NCI-H2081 (cell line): ENCODE measurements around the gene SGCG.

Experiments
- DNase-seq, 2 experiments: peaks; one replicate each; lab custom pipeline; 2025; lab: John Stamatoyannopoulos, UW

Gene SGCG

DNA sequence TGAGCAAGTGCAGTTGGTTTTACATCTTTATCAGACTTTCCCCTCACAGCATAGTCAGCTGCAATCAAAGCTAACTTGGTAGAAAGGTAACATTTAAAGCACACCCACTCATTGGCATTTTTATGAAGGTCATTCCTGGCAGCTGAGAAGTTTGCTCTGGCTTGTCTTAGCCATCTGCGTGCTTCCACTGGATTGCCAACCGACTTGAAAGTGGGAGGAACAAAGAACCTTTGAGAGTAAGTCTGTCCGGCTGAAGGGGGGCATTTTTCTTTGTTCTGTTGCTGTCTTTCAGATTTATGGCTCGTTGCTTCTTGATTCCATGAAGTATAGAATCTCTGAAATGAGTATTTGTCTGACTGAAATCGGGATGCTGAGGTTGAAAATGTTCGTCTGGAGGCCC is 149.6 kb downstream of the SGCG start:
- no peak for DNase-seq

DNA sequence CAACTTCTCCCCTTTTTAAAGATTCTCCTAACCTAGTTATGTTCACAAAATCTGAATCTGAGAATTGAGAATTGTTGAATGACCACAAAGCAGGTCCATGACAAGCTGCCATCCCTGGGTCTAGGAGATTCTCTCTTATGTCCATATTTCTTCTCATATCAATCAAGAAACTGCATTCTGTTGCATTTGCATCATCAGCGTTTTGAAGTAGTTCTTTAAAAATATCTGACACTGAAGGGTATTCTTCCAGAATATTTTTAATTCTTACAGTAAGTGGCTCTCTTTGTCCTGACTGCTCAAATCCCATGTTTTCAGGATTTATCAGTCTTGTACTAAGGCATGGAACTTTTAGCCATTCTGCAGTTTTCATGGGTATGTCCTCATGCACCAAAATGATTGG is 158.4 kb downstream of the SGCG start:
- no peak for DNase-seq

DNA sequence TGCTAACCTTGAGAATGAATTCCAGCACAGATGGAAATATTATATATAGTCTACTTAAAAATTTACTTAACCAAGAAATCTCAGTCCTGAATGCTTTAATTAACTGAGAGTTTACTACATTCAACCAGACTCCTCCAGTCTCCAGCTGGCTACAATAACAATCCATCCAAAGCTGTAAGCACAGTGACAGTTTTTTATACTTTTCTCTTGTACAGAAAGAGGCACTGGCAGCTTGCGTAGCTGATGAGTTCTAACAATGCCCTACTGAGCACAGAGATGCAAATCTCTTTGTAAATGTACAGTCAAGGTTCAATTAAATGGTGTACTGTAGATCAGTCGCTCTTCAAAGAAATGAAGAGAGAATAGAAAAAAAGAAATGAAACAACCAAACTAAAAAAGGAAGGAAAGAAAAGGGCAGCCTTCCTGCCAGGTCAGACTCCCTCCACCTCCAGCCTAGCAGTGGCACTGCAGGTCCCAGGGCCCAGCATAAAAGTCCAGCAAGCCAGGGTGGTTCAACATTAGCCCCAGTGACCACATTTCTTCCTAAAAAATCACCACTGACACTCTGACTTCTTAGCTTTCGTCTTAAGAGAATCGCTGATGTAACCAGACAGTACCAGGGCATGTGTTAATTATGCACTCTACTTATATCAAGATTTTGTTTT is 164.3 kb downstream of the SGCG start:
- no peak for DNase-seq

DNA sequence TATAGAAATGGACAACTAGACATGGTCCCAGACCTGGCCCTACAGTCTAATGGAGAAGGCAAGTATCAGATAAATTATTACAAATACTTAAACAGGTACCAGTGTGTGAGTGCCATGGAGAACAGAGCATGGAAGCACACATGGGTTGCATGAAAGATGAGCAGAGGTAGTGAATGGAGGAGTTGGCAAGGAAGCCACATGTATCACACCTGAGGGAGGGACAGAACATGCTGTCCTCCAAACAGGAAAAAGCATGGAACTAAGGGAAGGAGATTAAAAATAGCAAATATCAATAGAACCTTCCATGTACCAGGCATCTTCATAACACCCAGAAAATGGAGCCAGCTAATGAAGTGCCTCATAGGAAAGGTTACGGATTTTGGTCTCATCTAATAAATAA is 166.8 kb downstream of the SGCG start:
- DNase-seq: no peak

DNA sequence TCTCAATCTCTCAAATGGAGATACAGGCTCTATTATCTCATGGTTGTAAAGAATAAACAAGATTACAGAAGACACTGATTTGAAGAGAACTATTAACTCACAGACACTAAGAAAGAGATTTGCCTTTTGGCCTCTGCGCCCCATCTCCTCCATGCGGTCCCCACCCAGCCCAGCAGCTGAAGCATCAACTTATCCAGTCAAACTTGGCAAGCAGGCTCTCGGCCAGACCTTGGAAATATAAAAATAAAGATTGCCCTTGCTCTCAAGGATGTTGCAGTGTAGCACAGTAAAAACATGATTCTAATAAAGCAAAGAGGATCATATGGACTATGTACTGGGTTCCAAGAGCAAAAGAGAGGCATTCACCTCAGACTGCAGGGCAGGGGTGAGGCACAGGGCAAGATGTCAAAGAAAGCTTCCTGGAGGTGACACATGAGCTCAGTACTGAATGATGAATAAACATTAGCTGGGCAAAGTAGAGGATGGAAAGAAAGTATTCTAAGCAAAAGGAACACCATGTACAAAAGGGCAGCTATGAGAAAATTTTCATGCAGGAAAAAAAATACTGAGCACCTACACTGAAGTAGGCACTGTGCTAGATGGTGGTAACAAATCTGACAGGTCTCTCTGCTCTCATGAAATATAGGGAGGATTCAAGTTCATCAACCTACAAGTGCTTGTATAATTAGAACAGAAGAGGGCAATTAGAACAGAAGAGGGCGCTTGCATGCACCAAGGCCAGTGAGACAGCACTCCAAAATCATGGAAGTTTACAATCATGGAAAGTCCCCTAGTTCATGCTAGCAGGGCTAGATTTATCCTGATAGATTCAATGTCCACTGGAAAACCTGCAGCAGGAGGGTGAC is 167.7 kb downstream of the SGCG start:
- DNase-seq: no peak

DNA sequence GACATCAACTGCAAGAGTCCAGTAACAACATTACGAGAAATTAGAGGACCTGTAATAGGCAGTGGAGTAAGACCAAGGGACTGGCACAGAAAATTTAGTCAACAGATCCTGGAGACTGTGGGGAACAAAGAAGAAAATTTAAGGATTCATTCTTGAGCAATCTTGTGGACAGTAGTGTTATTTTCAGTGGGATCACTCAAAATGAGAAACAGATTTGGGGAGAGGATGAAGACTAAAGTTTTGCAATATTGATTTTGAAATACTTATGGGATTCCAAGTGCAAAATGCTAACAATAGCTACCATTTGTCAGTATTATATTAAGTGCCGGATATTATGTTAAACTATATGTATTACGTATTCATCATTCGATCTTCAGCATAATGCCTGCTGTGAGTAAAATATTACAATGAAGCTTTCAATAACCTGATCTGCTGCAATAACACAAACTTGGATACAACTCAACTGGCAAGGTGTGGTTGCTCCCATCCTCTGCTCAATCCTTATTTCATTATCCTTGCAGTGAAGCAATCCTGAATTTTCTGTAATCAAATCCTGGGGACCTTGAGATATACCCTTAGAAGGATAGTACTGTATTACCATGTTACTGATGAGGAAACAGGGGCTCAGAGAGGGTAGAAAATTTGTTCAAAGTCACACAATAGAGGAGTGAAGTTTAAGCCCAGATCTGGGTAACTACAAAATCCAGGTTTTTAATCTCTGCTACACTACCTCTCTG is 168.6 kb downstream of the SGCG start:
- DNase-seq: no peak

DNA sequence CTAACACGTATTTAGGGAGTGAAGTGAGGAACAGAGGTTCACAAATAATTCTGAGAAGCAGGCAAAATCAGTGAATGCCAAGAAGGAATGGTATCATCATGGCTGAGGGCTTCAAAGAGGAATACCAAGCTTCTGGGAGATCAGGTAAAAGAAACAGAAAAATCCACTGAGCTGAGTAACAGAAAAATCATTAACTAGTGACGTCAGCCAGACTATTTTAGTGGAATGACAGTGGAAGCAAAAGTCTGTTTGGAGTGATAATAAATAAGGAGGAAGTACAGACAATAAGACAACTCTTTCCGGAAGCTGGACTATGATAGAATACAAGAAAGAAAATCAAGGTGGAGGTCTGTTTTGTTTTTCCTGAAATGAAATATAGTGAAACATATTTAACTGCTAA is 169.2 kb downstream of the SGCG start:
- DNase-seq: no peak

DNA sequence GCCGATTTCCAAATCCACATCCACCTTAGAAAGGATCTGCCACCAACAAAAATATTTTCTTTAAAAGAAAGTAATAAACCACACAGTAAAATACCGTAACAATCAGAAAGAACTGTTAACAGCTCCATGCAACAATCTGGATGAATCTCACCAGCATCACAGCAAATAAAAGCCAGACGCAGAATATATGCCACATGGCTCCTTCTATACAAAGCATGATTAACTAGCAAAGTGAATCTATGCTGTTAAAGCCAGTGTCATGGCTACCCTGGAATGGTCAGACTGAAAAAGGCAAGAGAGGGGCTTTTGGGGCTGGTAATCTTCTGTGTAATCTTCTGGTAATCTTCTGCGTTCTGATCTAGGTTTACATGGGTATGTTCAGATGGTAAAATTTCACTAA is 171.4 kb downstream of the SGCG start:
- DNase-seq: no peak

DNA sequence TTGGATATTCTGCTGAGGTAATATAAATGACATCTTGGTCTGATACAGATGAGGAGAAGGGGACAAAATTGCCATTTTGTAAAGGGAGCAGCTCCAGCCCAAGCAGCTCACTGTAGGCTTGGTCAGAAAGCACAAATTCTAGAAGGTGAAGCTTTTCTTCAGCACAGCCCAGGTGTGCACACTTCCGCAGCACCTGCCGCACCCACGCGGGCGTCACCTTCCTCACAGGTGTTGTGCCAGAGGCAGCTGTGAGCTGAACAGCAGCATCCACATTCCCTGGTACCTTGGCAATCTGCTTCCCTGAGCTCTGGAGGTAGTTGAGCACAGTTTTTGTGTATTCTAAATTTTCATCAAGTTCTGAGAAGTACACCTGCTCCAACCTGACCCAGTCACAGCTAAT is 173.7 kb downstream of the SGCG start:
- DNase-seq: peak in 1 of 2 experiments; percentile 0

DNA sequence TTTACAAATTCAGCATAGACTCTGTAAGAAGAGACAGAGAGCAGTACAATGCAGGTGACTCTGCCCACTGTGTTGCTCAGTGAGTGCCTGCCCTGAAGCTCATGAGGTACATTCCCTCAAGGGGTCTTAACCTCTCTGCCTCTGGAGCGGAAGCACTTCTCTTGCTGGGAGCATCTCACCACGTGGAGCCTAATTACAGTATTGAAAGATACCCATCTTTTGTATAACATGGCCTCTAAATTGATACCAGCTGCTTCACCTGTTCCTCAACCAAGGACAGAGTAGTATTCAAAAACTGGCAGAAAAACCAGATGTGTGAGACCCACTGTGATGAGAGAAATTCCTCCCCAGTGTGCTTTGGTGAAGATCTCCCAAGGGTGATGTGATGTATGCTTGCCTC is 175.6 kb downstream of the SGCG start:
- DNase-seq: no peak

DNA sequence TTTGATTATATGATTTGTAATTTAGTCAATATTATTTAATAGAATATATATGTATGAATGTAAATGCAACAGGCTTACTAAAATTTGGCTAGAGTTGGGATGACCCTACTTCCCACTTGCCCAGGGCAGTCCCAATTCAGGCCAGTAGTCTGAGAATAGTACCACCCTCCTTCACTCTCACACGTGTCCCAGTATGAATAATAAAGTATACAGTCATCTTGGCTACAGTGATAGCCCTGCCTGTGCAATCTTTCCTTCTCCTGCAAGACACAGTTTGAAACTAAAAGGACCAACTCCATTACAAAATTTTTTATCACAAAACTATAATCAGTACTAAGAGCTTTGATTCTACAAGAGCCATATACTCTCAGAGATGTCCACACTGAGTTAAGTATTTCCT is 176.6 kb downstream of the SGCG start:
- DNase-seq: no peak

DNA sequence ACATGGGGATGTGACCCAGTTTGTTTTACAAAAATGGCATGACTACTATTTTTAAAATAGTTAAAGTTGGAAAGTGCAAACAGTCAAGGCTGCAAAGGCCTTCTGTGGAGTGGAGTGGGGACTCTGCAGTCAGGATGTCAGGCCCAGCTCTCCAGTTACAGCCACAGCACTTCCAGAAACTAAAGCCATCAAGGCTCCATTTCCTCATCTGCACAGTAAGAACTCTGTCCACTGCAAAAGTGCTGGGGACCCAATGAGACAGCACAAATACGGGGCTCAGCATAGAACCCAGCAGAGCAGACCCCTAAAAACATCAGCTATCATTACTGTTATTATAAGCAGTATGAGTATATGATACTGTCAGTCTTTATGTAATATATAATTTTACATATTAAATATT is 179.1 kb downstream of the SGCG start:
- no peak for DNase-seq

DNA sequence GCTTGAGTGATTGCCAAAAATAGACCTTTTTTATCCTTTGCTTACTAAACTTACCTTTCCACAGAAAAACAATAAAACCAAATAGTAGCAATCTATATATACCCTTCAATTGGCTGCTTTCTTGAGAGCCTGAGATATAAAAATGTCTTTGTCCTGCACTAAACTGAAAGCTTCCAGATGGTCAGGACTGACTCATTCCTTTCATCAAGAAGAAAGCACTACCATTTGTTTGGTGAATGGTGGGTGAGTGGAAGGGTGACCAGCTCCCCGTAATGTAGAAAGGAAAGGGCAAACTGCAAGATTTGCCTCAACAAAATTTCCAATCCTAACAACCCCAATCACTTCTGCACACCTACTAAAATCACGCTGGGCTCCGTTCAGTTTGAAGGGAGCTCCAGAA is 184.9 kb downstream of the SGCG start:
- DNase-seq: no peak

DNA sequence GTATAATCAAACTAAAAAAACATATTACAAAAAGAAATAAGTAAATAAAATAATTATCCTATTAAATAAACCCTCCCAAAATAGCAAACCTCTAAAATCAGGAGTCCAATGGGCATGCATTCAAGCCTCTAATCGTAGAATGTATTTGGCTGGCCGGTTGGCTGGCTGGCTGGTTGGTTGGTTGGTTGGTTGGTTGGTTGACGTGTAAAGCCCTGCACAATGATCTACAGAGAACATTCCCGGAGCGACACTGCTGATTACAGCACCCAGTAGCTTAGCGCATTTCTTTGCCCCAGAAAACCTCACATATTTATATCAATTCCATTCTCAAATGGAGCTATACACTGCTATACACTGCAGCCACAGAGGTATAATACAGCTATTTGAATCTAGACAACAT is 187.1 kb downstream of the SGCG start:
- DNase-seq: no peak

DNA sequence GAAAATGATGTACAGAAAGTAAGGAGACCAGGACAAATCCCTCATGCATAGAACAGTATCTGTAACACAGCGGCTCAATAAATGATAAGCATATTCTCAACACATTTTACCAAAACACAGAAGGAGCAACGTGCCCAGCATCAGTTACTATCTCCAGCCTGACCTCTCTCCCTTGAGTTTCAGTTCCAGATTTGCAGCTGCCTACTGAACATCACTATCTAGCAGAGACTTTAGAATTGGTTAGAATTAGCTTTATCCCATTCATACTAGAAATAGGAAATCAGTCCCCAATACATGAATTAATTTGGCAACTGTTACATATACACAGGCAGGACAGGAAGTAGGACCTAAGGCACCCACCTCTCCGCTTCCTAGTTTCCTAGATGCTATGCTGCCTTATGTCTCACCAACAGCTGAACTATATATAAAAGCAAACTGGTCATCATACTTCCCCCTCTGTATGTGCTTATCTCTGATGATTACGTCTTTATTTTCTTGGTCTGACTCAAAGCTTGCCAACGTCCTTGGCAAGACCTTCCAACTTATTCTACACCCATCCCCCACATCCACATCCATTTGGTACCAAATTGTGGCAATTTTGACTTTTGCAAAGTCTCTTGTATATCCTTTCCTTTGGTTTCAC is 191.6 kb downstream of the SGCG start:
- no peak for DNase-seq
